Measurements from ENCODE around the gene SRGAP3.

The SRGAP3 gene

DNA sequence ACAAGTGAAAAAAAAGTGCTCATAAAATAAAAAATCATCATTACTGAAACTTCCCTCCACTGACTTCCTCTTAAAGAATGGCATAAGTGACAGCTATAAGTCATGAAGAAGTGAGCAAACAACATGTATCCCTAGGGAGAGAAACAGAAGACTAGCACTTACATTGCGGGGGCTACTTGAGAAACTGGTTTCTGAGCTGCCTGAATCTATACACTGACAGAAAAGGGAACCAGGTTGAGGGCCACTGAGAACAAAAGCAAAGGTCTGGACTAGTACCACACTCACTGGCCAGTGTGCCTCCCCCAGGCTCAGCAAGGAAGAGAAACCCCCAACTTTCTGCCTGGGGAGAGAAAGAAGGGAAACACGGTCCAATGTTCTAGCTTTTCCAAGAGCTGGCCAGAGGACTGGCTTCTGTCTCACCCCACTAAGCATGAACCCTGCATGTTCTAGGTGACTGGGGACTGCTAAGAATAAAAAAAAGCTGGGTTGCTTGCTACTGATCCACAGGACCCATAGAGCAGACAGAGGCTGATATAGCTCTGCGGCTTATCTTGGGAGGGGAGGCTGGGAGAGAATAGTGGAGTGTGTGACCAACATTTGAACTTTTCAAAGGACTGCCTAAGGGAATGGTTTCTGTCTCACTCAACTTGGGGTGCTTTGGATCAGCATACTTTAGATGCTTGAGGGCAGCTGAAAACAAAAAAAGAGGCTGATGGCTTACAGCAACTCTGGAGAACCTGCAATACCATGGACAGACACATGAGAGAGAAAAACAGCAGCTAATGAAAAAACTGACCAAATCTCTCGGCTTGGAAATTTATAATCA lies 294.3 kb downstream of the SRGAP3 start:
- DNase-seq: no peak

DNA sequence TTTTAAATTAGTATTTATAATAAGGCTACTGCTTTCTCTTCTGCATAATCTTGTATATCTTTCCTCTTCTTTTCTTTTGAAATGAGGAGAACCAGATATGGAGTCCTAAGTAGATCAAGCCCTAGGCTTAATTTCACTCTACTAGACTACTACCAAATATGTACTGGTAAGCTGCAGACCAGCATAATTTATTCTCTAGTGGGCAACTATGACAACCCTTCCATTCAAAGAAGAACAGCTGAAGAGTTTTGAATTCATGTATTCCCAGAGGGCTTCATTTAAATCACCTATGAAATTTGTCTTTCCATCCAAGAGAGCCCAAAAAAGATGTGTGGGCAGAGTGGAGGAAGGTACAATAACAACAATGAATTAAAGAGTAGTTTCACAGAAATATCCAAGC lies 296.1 kb downstream of the SRGAP3 start:
- no peak for DNase-seq

DNA sequence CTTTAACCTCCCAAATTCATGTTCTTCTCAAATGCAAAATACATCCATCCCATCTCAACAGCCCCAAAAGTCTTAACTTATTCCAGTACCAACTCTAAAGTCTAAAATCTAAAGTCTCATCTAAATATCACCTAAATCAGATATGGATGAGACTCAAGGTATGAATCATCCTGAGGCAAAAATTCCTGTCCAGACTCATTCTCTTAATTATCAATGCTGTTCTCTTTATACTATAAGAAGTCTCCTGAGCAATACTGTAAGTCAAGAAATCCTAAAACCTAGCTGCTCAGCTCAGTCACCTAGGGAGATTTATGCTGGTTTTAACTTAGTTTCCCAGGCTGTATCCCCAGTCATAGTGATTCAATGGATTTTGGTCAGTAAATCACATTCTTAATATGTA lies 297.3 kb downstream of the SRGAP3 start:
- no peak for DNase-seq

DNA sequence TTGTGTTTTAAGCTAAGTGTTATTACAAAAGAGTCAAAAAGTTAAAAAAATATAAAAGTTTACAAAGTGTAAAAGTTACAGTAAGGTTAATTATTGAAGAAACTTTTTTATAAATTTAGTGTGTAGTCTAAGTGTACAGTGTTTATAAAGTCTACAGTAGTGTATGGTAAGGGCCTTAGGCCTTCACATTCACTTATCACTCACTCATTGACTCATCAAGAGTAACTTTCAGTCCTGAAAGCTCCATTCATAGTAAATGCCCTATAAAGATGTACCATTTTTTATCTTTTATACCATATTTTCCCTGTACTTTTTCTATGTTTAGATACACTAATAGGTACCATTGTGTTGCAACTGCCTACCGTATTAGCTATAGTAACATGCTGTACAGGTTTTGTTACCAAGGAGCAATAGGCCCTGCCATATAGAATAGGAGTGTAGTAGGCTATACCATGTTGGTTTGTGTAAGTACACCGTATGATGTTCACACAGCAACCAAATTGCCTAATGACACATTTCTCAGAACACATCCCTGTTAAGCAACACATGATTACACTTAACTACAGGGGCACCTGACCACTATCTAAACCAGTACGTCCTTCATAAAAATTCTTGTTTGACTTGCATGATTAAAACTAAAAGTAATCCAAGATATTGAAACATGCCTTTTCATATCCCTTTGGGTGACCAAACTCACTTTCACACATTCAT lies 303.4 kb downstream of the SRGAP3 start:
- no peak for DNase-seq

DNA sequence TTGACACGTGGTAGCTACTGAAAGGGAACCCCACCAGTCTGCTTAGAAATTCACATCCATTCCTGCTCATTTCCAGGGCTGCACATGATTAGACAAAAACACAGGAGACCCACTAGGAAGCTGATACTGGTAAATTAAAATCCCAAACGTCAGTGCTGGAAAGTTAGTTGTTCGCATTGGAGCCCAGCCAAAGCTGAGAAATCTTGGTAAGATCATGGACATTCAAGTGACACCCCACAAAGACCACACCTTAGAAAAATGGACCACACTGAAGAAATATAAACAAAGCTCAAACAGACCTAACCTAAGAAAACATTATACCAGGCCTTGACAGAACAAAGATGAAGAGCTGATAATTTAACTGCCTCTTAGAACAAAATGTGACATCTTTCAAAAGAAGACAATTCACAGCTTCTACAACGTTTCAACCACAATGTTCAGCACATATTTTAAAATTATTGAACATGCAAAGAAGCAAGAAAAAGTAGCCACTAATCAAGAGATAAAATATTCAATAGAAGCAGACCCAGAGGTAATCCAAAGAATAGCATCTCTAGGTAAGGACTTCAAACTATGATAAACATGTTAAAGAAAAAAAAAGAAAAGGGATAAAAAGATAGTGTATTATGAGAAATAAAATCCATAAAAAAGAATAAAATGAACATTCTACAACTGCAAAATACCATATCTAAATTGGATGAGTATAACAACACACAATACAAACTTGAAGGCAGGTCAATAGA lies 306.5 kb downstream of the SRGAP3 start:
- no peak for DNase-seq

DNA sequence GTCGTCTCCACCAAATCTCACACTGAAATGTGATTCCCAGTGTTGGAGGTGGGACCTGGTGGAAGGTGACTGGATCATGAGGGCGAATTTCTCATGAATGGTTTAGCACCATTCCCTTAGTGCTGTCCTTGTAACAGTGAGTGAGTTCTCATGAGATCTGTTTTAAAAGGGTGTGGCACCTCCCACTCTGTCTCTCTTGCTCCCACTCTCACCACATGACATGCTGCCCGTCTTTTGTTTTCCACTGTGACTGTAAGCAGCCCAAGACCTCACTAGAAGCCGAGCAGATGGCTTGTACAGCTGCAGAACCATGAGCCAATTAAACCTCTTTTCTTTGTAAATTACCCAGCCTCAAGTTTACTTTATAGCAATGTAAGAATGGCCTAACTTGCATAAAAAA lies 307.3 kb downstream of the SRGAP3 start:
- DNase-seq: no peak

DNA sequence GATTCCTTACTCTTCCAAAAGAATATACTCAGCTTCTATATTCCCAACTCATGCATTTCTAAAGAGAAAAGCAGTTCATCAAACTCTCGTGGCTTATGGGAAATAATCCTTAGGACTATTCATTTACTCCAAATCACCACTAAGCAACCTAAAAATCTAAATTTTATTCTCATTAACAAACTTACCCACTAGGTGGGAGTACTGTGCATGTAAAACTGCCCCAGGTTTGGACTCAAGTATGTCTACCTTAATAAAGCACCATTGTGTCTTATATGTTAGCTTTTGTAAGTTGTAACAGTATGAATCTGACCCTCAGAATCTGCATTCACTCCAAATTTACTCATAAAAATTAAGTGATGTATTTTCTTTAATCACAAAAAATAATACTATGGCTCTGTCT lies 311.4 kb downstream of the SRGAP3 start:
- DNase-seq: no peak

DNA sequence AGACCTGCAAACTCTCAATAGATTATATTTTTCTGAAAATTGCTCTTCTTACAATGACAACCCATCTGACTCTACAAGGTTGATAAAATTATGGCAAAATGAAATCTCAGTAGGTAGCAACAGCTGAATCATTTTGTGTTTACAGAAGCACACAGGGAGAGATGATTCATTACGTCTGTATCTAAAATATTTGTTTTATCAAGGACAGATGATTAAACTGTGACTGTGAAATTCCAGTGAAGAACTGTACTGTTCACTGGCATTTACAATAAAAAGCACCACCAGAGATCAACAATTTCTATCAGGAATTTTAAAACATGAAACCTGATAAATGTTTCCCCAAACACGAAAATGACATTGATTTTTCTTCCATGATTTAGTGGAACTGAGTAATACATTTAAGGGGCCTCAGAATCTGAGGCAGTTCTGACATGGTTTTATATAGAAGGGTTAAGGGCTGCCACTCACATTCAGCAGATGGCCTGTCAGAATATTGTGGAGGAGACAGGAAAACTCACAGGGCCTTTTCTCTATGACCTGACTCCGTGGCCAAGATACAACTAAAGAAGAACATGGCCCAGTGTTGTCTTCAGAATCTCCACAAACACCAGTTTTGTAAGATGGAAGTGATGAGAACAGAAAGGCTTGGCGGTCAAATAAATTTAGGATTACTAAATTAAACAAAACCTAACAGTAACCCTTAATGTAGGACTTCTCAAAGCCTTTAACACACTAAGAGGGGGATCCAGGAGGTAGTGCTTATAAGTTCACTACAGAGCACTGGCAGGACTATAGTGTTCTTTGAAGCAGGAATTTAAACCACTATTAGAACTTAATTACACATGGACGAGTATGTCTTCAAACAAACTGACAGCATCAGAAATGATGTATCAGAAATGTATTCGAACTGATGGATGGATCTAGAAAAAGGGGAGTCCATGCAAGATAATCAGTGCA lies 312.1 kb downstream of the SRGAP3 start:
- DNase-seq: no peak

DNA sequence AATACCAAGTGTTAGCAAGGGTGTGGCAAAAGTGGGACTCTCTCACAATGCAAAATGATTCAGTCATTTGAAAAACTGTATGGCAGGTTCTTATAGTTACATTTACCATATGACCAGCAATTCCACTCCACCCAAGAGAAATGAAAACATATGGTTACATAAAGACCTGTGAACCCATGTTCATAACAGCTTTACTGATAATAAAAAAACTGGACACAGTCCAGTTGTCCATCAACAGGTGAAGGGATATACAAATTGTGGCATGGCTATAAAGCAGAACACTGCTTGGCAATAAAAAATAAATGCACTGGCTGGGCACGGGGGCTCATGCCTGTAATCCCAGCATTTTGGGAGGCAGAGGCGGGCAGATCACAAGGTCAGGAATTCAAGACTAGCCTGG lies 316.9 kb downstream of the SRGAP3 start:
- no peak for DNase-seq

DNA sequence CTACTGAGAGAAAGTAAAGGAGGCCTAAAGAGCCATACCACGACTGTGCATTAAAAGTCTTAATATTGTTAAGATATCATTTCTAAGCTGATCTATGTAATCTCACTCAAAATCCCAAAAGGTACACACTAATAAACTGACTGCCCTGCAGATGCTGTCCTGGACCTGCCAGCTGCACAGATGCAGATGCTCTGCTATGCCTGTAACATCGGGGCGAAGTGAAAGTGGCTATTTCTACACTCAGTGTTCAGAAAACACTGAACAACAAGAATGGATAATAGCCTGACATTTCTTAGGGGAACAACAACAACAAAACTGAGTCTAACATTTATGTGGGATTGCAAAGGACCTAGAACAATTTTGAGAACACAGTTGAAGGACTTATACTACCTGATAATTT lies 318.1 kb downstream of the SRGAP3 start:
- no peak for DNase-seq

Data from activated CD4-positive, alpha-beta T cell treated with anti-CD3 and anti-CD28 coated beads, Interleukin-2, amount 50 U/mL, for 1 hour (primary cell).